Calu3 (cell line): Measurements from ENCODE around the gene ARHGEF10L. TPM values are rescaled to one million over a fixed set of nuclear protein-coding genes. Genes with fewer than 3 reads are reported as not detected.

ENCODE experiments used
- BruUV-seq: library from RNA; stranded (reverse); fragments of 400-500 nt; replicated peaks from 2 replicates; lab custom pipeline; 2021; lab: Mats Ljungman, UMichigan
- CTCF ChIA-PET: fragments of 300-600 bp; sonication (Branson Sonifier 250); formaldehyde crosslinking; loops from one replicate; lab custom pipeline; 2022; ENCODE audit warnings: antibody characterized with exemption; lab: Charles Lee
- DNase-seq: peaks from one replicate; pipeline ENCODE4 v3.0.0; 2022
- H3K27ac Mint-ChIP-seq: one replicate; pipeline ENCODE4 v1.8.0; 2022; ENCODE audit warnings: mixed read lengths; ENCODE audit not compliant: unreplicated experiment
- H3K27me3 Mint-ChIP-seq: one replicate; pipeline ENCODE4 v1.8.0; 2022; ENCODE audit warnings: mixed read lengths; ENCODE audit not compliant: unreplicated experiment
- H3K36me3 Mint-ChIP-seq: one replicate; pipeline ENCODE4 v1.8.0; 2022; ENCODE audit warnings: mild to moderate bottlenecking, moderate library complexity, mixed read lengths; ENCODE audit not compliant: insufficient read depth, unreplicated experiment
- H3K4me1 Mint-ChIP-seq: one replicate; pipeline ENCODE4 v1.8.0; 2022; ENCODE audit warnings: mild to moderate bottlenecking, low read depth, mixed read lengths; ENCODE audit not compliant: unreplicated experiment
- H3K4me3 Mint-ChIP-seq: one replicate; pipeline ENCODE4 v1.8.0; 2022; ENCODE audit warnings: mild to moderate bottlenecking, low read depth, moderate library complexity, mixed read lengths; ENCODE audit not compliant: unreplicated experiment
- H3K9me3 Mint-ChIP-seq: one replicate; pipeline ENCODE4 v1.8.0; 2022; ENCODE audit warnings: low read depth, mixed read lengths; ENCODE audit not compliant: unreplicated experiment
- intact Hi-C: fragments of 100-400 bp; cut with micrococcal nuclease; formaldehyde crosslinking; loops from one replicate; pipeline ENCODE4 v1.10.0; 2022; ENCODE audit not compliant: unreplicated experiment
- total RNA-seq: library from RNA; stranded (reverse); gene quantifications from 2 replicates; pipeline ENCODE4 v1.2.3, GENCODE V29; 2022
- TF ChIP-seq, protein P1 (sequence below): fragments of 200-600 bp; IDR thresholded peaks from one replicate; pipeline ENCODE4 v1.8.0; 2022; ENCODE audit warnings: antibody characterized with exemption; ENCODE audit not compliant: unreplicated experiment

Gene ARHGEF10L
- total RNA-seq, 1 experiment from 2014 or later = 20.1 TPM

DNA sequence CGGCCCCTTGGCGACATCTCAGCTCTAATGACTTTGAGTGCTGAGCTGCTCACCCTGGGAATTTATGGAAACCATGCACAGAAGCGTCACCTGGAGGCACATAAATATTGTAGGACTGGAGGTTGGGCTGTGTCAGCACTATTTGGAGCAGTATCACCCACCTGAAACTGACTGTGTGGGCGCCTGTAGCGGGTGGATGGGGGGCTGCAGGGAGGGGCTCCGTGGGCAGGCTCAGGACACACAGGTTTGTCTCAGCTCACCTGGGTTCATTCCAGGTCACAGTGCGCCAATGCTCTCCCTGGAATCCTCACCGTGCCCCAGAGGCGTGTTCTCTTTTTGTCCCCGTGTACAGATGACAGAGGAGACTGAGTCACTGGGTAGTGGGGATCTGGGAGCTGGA, 140.8 kb downstream of the ARHGEF10L start:
- Mint-ChIP-seq H3K9me3 (no peaks in the 10 kb centered on the region), H3K36me3 (no peaks in the 10 kb centered on the region), H3K27ac (no peak overlapping the region), H3K27me3 (no peaks in the 10 kb centered on the region), H3K4me1 (no peaks in the 10 kb centered on the region), H3K4me3 (no peak overlapping the region)
- TF ChIP-seq, protein P1, sequence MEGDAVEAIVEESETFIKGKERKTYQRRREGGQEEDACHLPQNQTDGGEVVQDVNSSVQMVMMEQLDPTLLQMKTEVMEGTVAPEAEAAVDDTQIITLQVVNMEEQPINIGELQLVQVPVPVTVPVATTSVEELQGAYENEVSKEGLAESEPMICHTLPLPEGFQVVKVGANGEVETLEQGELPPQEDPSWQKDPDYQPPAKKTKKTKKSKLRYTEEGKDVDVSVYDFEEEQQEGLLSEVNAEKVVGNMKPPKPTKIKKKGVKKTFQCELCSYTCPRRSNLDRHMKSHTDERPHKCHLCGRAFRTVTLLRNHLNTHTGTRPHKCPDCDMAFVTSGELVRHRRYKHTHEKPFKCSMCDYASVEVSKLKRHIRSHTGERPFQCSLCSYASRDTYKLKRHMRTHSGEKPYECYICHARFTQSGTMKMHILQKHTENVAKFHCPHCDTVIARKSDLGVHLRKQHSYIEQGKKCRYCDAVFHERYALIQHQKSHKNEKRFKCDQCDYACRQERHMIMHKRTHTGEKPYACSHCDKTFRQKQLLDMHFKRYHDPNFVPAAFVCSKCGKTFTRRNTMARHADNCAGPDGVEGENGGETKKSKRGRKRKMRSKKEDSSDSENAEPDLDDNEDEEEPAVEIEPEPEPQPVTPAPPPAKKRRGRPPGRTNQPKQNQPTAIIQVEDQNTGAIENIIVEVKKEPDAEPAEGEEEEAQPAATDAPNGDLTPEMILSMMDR = no peak
- no peak for DNase-seq
- CTCF ChIA-PET = interaction anchor here (0.7 kb wide), 1 partner anchor 10 kb away, joined by 9 read pairs; no protein-coding TSS in a partner anchor
- no TSS peak for BruUV-seq
- intact Hi-C loops = no loop called here

DNA sequence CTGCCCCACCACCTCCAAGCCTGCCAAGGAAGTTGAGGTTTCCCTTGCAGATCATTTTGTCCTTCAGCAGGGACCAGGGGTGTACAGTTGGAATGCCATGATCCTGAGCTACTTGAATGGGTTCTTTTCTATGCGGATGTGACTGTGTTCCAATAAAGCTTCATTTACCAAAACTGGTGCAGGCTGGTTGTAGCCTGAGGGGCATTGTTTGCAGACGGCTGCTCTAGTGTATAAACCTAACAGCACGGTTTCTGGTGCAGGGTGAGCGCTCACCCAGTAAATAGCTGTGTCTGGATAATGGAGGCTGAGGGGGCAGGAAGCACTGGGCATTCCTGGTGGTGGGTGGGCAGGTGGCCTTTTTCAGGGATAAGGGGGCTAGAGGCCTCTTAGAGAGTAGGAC, 142.9 kb downstream of the ARHGEF10L start:
- no peak for DNase-seq
- intact Hi-C loops = no loop called here
- Mint-ChIP-seq H3K9me3 (no peaks in the 10 kb centered on the region), H3K36me3 (no peaks in the 10 kb centered on the region), H3K27ac (no peak overlapping the region), H3K4me1 (no peaks in the 10 kb centered on the region), H3K4me3 (no peak overlapping the region), H3K27me3 (no peaks in the 10 kb centered on the region)
- BruUV-seq = no TSS peak
- TF ChIP-seq, protein P1 = no peak
- CTCF ChIA-PET = no interaction called here

DNA sequence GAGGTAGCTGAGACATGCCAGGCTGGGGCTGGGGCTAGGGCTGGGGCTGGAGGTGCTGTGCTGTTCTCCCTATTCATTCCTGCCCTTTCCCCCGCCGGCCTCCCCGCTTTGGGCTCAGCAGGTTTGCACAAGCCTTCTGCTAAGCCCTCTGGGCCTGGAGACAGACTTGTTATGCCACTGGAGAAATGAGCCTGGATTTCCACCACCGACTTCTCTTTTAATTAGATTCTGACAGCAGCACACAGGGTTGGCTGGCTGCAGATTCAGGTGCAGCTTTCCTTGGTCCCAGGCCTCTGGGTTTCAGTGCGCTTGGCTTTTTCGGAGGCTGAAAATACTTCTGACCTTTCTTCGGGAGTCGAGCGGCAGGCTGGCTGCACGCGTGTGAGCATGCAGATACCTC, 144.1 kb downstream of the ARHGEF10L start:
- TF ChIP-seq, protein P1 = no peak
- H3K27me3 Mint-ChIP-seq = no peaks in the 10 kb centered on the region
- H3K9me3 Mint-ChIP-seq = no peaks in the 10 kb centered on the region
- H3K4me3 Mint-ChIP-seq = no peak overlapping the region
- intact Hi-C loops = no loop called here
- no peaks in the 10 kb centered on the region for H3K36me3 Mint-ChIP-seq
- no peak overlapping the region for H3K27ac Mint-ChIP-seq
- no peak for DNase-seq
- no peaks in the 10 kb centered on the region for H3K4me1 Mint-ChIP-seq
- BruUV-seq = no TSS peak
- CTCF ChIA-PET = no interaction called here

DNA sequence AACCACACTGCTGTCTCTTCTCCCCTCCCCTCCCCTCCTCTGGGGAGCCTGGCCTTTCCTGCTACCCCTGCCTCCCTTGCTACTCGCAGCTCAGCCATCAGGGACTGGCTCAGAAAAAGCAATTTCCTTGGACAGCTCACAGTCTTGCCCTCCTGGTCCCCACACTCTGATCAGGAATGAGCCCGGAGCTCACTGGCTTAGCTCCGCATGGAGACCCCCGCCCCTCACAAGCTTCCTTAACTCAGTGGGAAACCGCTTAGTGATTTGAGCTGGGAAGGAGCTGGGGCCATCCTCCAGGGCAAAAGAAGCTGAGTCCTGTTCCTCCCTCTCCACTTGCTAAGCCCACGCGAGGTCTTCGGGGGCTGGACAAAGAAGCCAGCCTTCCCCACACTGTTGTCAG, 145.3 kb downstream of the ARHGEF10L start:
- intact Hi-C loops = no loop called here
- TF ChIP-seq, protein P1 = no peak
- no peak overlapping the region for H3K4me3 Mint-ChIP-seq
- DNase-seq = no peak
- CTCF ChIA-PET = no interaction called here
- BruUV-seq = no TSS peak
- H3K9me3 Mint-ChIP-seq = no peaks in the 10 kb centered on the region
- H3K27ac Mint-ChIP-seq = no peak overlapping the region
- no peaks in the 10 kb centered on the region for H3K4me1 Mint-ChIP-seq
- no peaks in the 10 kb centered on the region for H3K27me3 Mint-ChIP-seq
- no peaks in the 10 kb centered on the region for H3K36me3 Mint-ChIP-seq
